GM23338 (cell line): ENCODE measurements around the gene TDO2. TPM values are rescaled to one million over a fixed set of nuclear protein-coding genes. Genes with fewer than 3 reads are reported as not detected.

Experiments
- ATAC-seq: fragments of 200-7000 bp; cut with Tn5 transposase; 3 replicates; pipeline ENCODE4 v1.9.1; 2020
- DNase-seq: peaks from one replicate; pipeline ENCODE4 v3.0.0-alpha.2; 2015; ENCODE audit warnings: low spot score
- H2AFZ ChIP-seq: fragments of 200-600 bp; sonication (generic); 2 replicates; pipeline ENCODE4 v1.8.0; 2016; ENCODE audit warnings: antibody characterized with exemption, mild to moderate bottlenecking, moderate library complexity
- H3F3A ChIP-seq: fragments of 200-600 bp; sonication (generic); replicated peaks from 2 replicates; pipeline ENCODE4 v1.8.0; 2017; ENCODE audit warnings: antibody characterized with exemption, mixed run types, low read depth
- H3K27ac ChIP-seq: fragments of 200-600 bp; sonication (generic); 2 replicates; pipeline ENCODE4 v1.6.1; 2016; ENCODE audit warnings: low read depth
- H3K27me3 ChIP-seq: fragments of 200-600 bp; sonication (generic); 2 replicates; pipeline ENCODE4 v1.8.0; 2016; ENCODE audit warnings: mild to moderate bottlenecking, mixed run types, moderate library complexity; ENCODE audit not compliant: insufficient read depth
- H3K36me3 ChIP-seq: fragments of 200-600 bp; sonication (generic); 2 replicates; pipeline ENCODE4 v1.8.0; 2016; ENCODE audit warnings: mild to moderate bottlenecking; ENCODE audit not compliant: insufficient read depth
- H3K4me1 ChIP-seq: fragments of 200-600 bp; sonication (generic); 2 replicates; pipeline ENCODE4 v1.8.0; 2016; ENCODE audit warnings: mild to moderate bottlenecking, moderate library complexity; ENCODE audit not compliant: insufficient read depth
- H3K4me2 ChIP-seq: fragments of 200-600 bp; sonication (generic); 2 replicates; pipeline ENCODE4 v1.7.1; 2017; ENCODE audit warnings: mixed run types
- H3K4me3 ChIP-seq: fragments of 200-600 bp; sonication (generic); 2 replicates; pipeline ENCODE4 v1.6.1; 2016; ENCODE audit warnings: mixed run types
- H3K79me2 ChIP-seq: fragments of 200-600 bp; sonication (generic); replicated peaks from 2 replicates; pipeline ENCODE4 v1.8.0; 2017; ENCODE audit warnings: mild to moderate bottlenecking; ENCODE audit not compliant: insufficient read depth
- H3K9me2 ChIP-seq: fragments of 200-600 bp; sonication (generic); 2 replicates; pipeline ENCODE4 v1.8.0; 2017; ENCODE audit not compliant: insufficient read depth
- H4K20me1 ChIP-seq: fragments of 200-600 bp; sonication (generic); replicated peaks from 2 replicates; pipeline ENCODE4 v1.8.0; 2017; ENCODE audit warnings: mild to moderate bottlenecking; ENCODE audit not compliant: insufficient read depth
- H3K27ac Mint-ChIP-seq: 2 replicates; pipeline ENCODE4 v1.8.0; 2020; ENCODE audit warnings: inconsistent platforms, mild to moderate bottlenecking, moderate library complexity, mixed read lengths
- H3K27me3 Mint-ChIP-seq: 3 replicates; pipeline ENCODE4 v1.8.0; 2022; ENCODE audit warnings: low read depth, mild to moderate bottlenecking, moderate library complexity, mixed read lengths, inconsistent platforms; ENCODE audit not compliant: insufficient read depth, poor library complexity
- H3K36me3 Mint-ChIP-seq: 3 replicates; pipeline ENCODE4 v1.8.0; 2021; ENCODE audit warnings: low read depth, mild to moderate bottlenecking, inconsistent platforms, moderate library complexity, mixed read lengths
- H3K4me1 Mint-ChIP-seq: 3 replicates; pipeline ENCODE4 v1.8.0; 2020; ENCODE audit warnings: mild to moderate bottlenecking, inconsistent platforms, mixed read lengths
- H3K4me3 Mint-ChIP-seq: 3 replicates; pipeline ENCODE4 v1.8.0; 2021; ENCODE audit warnings: moderate library complexity, mild to moderate bottlenecking, inconsistent platforms, mixed read lengths
- H3K9me3 Mint-ChIP-seq: 3 replicates; pipeline ENCODE4 v1.8.0; 2020; ENCODE audit warnings: moderate library complexity, mild to moderate bottlenecking, inconsistent platforms, mixed read lengths
- CREB1 ChIP-seq: fragments of 250-450 bp; sonication (Bioruptor Pico); IDR thresholded peaks from 2 replicates; pipeline ENCODE4 v1.5.0; 2020; ENCODE audit warnings: low read depth, mild to moderate bottlenecking, moderate library complexity
- EZH2 ChIP-seq: fragments of 200-600 bp; sonication (generic); IDR thresholded peaks from one replicate; pipeline ENCODE4 v1.8.0; 2017; ENCODE audit warnings: antibody characterized with exemption, mild to moderate bottlenecking, low read depth; ENCODE audit not compliant: unreplicated experiment
- EZH2phosphoT487 ChIP-seq: fragments of 200-600 bp; sonication (generic); IDR thresholded peaks from one replicate; pipeline ENCODE4 v1.8.1; 2018; ENCODE audit warnings: antibody characterized with exemption; ENCODE audit not compliant: unreplicated experiment
- JUNB ChIP-seq: IDR thresholded peaks from one replicate; pipeline ENCODE4 v1.6.1; 2016; ENCODE audit warnings: antibody characterized with exemption; ENCODE audit not compliant: unreplicated experiment
- NANOG ChIP-seq: IDR thresholded peaks from 2 replicates; pipeline ENCODE4 v1.6.1; 2016; ENCODE audit warnings: antibody characterized with exemption, borderline replicate concordance
- POLR2AphosphoS5 ChIP-seq: IDR thresholded peaks from 2 replicates; pipeline ENCODE4 v1.6.1; 2016; ENCODE audit warnings: antibody characterized with exemption, low read depth
- STAT1 ChIP-seq: IDR thresholded peaks from one replicate; pipeline ENCODE4 v1.6.1; 2016; ENCODE audit warnings: antibody characterized with exemption; ENCODE audit not compliant: unreplicated experiment
- ZNF114 ChIP-seq: fragments of 250-450 bp; sonication (Bioruptor Pico); IDR thresholded peaks from 2 replicates; pipeline ENCODE4 v1.5.0; 2020; ENCODE audit warnings: mild to moderate bottlenecking, moderate library complexity
- ZNF331 ChIP-seq: fragments of 250-450 bp; sonication (Bioruptor Pico); IDR thresholded peaks from 2 replicates; pipeline ENCODE4 v1.5.0; 2020; ENCODE audit warnings: low read depth, mild to moderate bottlenecking, moderate library complexity
- polyA plus RNA-seq: library from polyadenylated mRNA; unstranded; fragments of >200 nt; fragmentation: Nextera tagmentation; extraction: Ambion mirVana; gene quantifications from 2 replicates; pipeline ENCODE4 v1.2.1, GENCODE V29; 2016
- total RNA-seq: library from RNA; depleted of rRNA; stranded (reverse); fragments of >200 nt; shearing (Covaris generic); gene quantifications from 2 replicates; pipeline ENCODE4 v1.2.3, GENCODE V29; 2014
- TF ChIP-seq, protein P1 (sequence below): IDR thresholded peaks from one replicate; pipeline ENCODE4 v1.6.1; 2018; ENCODE audit warnings: antibody characterized with exemption; ENCODE audit not compliant: unreplicated experiment
- TF ChIP-seq, protein P2 (sequence below): fragments of 250-450 bp; sonication (Bioruptor Pico); IDR thresholded peaks from 2 replicates; pipeline ENCODE4 v1.5.0; 2020; ENCODE audit warnings: mild to moderate bottlenecking, moderate library complexity
- TF ChIP-seq, protein P3 (sequence below), 2 experiments: fragments of 200-600 bp in 1 of 2; sonication (generic) in 1 of 2; conservative IDR thresholded peaks; 2 replicates each; pipeline versions ENCODE4 v1.5.1 to v1.6.1; 2016 to 2017; ENCODE audit warnings: antibody characterized with exemption in 2 of 2, low read depth in 2 of 2, mild to moderate bottlenecking in 2 of 2, moderate library complexity in 1 of 2
- TF ChIP-seq, protein P4 (sequence below): IDR thresholded peaks from 2 replicates; pipeline ENCODE4 v1.6.1; 2016; ENCODE audit warnings: antibody characterized with exemption

The TDO2 gene
- total and polyA plus RNA-seq, 2 experiments from 2014 or later: 0.10 TPM; not detected in 1

DNA sequence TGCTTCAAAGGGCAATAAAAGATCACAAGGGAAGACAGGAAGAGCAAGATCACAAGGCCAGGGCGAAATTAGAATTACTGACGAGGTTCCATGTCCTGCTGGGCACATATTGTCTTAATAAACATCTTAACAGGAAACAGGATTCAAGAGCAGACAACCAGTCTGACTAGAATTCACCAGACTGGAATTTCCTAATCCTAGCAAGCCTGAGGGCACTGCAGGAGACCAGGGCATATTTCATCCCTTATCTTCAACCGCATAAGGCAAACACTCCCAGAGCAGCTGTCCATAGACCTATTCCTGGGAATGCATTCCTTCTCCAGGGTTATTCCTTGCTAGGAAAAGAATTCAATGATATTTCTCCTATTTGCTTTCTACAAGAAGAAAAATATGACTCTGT lies 12.4 kb upstream of the TDO2 start:
- H3K27ac Mint-ChIP-seq: no peak overlapping the region
- H3K9me3 Mint-ChIP-seq: peaks cover 41% of the 10 kb centered on the region
- peaks cover 2% of the 10 kb centered on the region; the same call in 1 of the 2 replicates for H3K9me2 ChIP-seq
- no peak overlapping the region for H3K4me3 ChIP-seq
- no peak overlapping the region for H3K4me3 Mint-ChIP-seq
- H3K27me3 ChIP-seq: no peaks in the 10 kb centered on the region
- no peak for DNase-seq
- H3F3A ChIP-seq: no peaks in the 10 kb centered on the region
- no peak for ATAC-seq
- no peaks in the 10 kb centered on the region for H3K79me2 ChIP-seq
- H3K36me3 ChIP-seq: no peaks in the 10 kb centered on the region
- H3K36me3 Mint-ChIP-seq: peaks cover 30% of the 10 kb centered on the region
- H3K4me1 ChIP-seq: no peaks in the 10 kb centered on the region
- peaks cover 2% of the 10 kb centered on the region for H3K27me3 Mint-ChIP-seq
- H3K4me1 Mint-ChIP-seq: no peaks in the 10 kb centered on the region
- H2AFZ ChIP-seq: no peak overlapping the region
- no peak overlapping the region for H3K4me2 ChIP-seq
- TF ChIP-seq STAT1 (no peak), ZNF331 (CRISPR knock-in tag) (no peak), CREB1 (no peak), EZH2 (no peak), NANOG (no peak), EZH2phosphoT487 (no peak), ZNF114 (no peak), POLR2AphosphoS5 (no peak), JUNB (no peak)
- TF ChIP-seq, protein P1, sequence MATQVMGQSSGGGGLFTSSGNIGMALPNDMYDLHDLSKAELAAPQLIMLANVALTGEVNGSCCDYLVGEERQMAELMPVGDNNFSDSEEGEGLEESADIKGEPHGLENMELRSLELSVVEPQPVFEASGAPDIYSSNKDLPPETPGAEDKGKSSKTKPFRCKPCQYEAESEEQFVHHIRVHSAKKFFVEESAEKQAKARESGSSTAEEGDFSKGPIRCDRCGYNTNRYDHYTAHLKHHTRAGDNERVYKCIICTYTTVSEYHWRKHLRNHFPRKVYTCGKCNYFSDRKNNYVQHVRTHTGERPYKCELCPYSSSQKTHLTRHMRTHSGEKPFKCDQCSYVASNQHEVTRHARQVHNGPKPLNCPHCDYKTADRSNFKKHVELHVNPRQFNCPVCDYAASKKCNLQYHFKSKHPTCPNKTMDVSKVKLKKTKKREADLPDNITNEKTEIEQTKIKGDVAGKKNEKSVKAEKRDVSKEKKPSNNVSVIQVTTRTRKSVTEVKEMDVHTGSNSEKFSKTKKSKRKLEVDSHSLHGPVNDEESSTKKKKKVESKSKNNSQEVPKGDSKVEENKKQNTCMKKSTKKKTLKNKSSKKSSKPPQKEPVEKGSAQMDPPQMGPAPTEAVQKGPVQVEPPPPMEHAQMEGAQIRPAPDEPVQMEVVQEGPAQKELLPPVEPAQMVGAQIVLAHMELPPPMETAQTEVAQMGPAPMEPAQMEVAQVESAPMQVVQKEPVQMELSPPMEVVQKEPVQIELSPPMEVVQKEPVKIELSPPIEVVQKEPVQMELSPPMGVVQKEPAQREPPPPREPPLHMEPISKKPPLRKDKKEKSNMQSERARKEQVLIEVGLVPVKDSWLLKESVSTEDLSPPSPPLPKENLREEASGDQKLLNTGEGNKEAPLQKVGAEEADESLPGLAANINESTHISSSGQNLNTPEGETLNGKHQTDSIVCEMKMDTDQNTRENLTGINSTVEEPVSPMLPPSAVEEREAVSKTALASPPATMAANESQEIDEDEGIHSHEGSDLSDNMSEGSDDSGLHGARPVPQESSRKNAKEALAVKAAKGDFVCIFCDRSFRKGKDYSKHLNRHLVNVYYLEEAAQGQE: no peak
- TF ChIP-seq, protein P2, sequence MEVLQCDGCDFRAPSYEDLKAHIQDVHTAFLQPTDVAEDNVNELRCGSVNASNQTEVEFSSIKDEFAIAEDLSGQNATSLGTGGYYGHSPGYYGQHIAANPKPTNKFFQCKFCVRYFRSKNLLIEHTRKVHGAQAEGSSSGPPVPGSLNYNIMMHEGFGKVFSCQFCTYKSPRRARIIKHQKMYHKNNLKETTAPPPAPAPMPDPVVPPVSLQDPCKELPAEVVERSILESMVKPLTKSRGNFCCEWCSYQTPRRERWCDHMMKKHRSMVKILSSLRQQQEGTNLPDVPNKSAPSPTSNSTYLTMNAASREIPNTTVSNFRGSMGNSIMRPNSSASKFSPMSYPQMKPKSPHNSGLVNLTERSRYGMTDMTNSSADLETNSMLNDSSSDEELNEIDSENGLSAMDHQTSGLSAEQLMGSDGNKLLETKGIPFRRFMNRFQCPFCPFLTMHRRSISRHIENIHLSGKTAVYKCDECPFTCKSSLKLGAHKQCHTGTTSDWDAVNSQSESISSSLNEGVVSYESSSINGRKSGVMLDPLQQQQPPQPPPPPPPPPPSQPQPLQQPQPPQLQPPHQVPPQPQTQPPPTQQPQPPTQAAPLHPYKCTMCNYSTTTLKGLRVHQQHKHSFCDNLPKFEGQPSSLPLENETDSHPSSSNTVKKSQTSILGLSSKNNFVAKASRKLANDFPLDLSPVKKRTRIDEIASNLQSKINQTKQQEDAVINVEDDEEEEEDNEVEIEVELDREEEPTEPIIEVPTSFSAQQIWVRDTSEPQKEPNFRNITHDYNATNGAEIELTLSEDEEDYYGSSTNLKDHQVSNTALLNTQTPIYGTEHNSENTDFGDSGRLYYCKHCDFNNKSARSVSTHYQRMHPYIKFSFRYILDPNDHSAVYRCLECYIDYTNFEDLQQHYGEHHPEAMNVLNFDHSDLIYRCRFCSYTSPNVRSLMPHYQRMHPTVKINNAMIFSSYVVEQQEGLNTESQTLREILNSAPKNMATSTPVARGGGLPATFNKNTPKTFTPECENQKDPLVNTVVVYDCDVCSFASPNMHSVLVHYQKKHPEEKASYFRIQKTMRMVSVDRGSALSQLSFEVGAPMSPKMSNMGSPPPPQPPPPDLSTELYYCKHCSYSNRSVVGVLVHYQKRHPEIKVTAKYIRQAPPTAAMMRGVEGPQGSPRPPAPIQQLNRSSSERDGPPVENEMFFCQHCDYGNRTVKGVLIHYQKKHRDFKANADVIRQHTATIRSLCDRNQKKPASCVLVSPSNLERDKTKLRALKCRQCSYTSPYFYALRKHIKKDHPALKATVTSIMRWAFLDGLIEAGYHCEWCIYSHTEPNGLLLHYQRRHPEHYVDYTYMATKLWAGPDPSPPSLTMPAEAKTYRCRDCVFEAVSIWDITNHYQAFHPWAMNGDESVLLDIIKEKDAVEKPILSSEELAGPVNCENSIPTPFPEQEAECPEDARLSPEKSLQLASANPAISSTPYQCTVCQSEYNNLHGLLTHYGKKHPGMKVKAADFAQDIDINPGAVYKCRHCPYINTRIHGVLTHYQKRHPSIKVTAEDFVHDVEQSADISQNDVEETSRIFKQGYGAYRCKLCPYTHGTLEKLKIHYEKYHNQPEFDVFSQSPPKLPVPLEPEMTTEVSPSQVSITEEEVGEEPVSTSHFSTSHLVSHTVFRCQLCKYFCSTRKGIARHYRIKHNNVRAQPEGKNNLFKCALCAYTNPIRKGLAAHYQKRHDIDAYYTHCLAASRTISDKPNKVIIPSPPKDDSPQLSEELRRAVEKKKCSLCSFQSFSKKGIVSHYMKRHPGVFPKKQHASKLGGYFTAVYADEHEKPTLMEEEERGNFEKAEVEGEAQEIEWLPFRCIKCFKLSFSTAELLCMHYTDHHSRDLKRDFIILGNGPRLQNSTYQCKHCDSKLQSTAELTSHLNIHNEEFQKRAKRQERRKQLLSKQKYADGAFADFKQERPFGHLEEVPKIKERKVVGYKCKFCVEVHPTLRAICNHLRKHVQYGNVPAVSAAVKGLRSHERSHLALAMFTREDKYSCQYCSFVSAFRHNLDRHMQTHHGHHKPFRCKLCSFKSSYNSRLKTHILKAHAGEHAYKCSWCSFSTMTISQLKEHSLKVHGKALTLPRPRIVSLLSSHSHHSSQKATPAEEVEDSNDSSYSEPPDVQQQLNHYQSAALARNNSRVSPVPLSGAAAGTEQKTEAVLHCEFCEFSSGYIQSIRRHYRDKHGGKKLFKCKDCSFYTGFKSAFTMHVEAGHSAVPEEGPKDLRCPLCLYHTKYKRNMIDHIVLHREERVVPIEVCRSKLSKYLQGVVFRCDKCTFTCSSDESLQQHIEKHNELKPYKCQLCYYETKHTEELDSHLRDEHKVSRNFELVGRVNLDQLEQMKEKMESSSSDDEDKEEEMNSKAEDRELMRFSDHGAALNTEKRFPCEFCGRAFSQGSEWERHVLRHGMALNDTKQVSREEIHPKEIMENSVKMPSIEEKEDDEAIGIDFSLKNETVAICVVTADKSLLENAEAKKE (CRISPR knock-in tag): no peak
- TF ChIP-seq, protein P3, sequence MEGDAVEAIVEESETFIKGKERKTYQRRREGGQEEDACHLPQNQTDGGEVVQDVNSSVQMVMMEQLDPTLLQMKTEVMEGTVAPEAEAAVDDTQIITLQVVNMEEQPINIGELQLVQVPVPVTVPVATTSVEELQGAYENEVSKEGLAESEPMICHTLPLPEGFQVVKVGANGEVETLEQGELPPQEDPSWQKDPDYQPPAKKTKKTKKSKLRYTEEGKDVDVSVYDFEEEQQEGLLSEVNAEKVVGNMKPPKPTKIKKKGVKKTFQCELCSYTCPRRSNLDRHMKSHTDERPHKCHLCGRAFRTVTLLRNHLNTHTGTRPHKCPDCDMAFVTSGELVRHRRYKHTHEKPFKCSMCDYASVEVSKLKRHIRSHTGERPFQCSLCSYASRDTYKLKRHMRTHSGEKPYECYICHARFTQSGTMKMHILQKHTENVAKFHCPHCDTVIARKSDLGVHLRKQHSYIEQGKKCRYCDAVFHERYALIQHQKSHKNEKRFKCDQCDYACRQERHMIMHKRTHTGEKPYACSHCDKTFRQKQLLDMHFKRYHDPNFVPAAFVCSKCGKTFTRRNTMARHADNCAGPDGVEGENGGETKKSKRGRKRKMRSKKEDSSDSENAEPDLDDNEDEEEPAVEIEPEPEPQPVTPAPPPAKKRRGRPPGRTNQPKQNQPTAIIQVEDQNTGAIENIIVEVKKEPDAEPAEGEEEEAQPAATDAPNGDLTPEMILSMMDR (conservative IDR thresholded peaks at IDR 0.05; ENCODE audit: low read depth in 2 of 2): no peak
- TF ChIP-seq, protein P4, sequence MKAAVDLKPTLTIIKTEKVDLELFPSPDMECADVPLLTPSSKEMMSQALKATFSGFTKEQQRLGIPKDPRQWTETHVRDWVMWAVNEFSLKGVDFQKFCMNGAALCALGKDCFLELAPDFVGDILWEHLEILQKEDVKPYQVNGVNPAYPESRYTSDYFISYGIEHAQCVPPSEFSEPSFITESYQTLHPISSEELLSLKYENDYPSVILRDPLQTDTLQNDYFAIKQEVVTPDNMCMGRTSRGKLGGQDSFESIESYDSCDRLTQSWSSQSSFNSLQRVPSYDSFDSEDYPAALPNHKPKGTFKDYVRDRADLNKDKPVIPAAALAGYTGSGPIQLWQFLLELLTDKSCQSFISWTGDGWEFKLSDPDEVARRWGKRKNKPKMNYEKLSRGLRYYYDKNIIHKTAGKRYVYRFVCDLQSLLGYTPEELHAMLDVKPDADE: no peak
- H3K27ac ChIP-seq: no peak overlapping the region
- H4K20me1 ChIP-seq: no peaks in the 10 kb centered on the region
